ENCODE measurements around the gene SUSD1.

Gene SUSD1

GRCh38 chr9:112050544-112051475 lies 124.3 kb downstream of the SUSD1 start:
- TF ChIP-seq CTCF (IDR thresholded peaks at IDR 0.05), result no peak
- no peak overlapping the region for H3K4me3 ChIP-seq
- peak overlapping the region in 1 of 2 donors; percentile 53 for H3K27ac ChIP-seq
- no peak for DNase-seq (ENCODE audit: low spot score)

- Histone ChIP-seq H3K4me3 (no peak overlapping the region), H3K27ac (peak overlapping the region in 1 of 2 donors; percentile 53)
- no peak for TF ChIP-seq CTCF (IDR thresholded peaks at IDR 0.05)
- no peak for DNase-seq (ENCODE audit: low spot score)
Observed at GRCh38 chr9:112049811-112050516, 125.1 kb downstream of the SUSD1 start.

GRCh38 chr9:112048924-112049691 lies 126.0 kb downstream of the SUSD1 start:
- peak overlapping the region in 1 of 2 donors; percentile 23 for H3K27ac ChIP-seq

GRCh38 chr9:112047538-112048066 lies 127.5 kb downstream of the SUSD1 start:
- no peak for TF ChIP-seq CTCF (IDR thresholded peaks at IDR 0.05)
- no peak for DNase-seq (ENCODE audit: low spot score)
- no peak overlapping the region for H3K27ac ChIP-seq
- no peak overlapping the region for H3K4me3 ChIP-seq

More at GRCh38 chr9:112048924-112049691, 126.0 kb downstream of the SUSD1 start:
- no peak for TF ChIP-seq CTCF (IDR thresholded peaks at IDR 0.05)
- H3K4me3 ChIP-seq, result no peak overlapping the region
- DNase-seq (ENCODE audit: low spot score), result no peak

- no peak overlapping the region for H3K4me3 ChIP-seq
- no peak for DNase-seq (ENCODE audit: low spot score)
- TF ChIP-seq CTCF (IDR thresholded peaks at IDR 0.05), result no peak
- H3K27ac ChIP-seq, result no peak overlapping the region
Observed at GRCh38 chr9:112046181-112046580, 128.9 kb downstream of the SUSD1 start.

GRCh38 chr9:112044881-112045280 lies 130.2 kb downstream of the SUSD1 start:
- no peak for TF ChIP-seq CTCF (IDR thresholded peaks at IDR 0.05)
- H3K4me3 ChIP-seq, result no peak overlapping the region
- no peak overlapping the region for H3K27ac ChIP-seq
- DNase-seq (ENCODE audit: low spot score), result no peak

Data from coronary artery (tissue), 2 donors.